ENCODE results near the gene TEKT4.
"Not testable (repeated sequence)": the region's sequence is repeated elsewhere in the genome, so short reads cannot be mapped to it uniquely, and the experiment has no call there.

GRCh38 chr2:94839224-94839623 is 32.0 kb upstream of the TEKT4 start:
- TF ChIP-seq, protein P1, sequence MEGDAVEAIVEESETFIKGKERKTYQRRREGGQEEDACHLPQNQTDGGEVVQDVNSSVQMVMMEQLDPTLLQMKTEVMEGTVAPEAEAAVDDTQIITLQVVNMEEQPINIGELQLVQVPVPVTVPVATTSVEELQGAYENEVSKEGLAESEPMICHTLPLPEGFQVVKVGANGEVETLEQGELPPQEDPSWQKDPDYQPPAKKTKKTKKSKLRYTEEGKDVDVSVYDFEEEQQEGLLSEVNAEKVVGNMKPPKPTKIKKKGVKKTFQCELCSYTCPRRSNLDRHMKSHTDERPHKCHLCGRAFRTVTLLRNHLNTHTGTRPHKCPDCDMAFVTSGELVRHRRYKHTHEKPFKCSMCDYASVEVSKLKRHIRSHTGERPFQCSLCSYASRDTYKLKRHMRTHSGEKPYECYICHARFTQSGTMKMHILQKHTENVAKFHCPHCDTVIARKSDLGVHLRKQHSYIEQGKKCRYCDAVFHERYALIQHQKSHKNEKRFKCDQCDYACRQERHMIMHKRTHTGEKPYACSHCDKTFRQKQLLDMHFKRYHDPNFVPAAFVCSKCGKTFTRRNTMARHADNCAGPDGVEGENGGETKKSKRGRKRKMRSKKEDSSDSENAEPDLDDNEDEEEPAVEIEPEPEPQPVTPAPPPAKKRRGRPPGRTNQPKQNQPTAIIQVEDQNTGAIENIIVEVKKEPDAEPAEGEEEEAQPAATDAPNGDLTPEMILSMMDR (IDR thresholded peaks at IDR 0.05), result not testable (repeated sequence)
- not testable (repeated sequence) for TF ChIP-seq KDM1A (IDR thresholded peaks at IDR 0.05; ENCODE audit: low read depth); TP53 (CRISPR knock-in tag; IDR thresholded peaks at IDR 0.05); RAD21 (conservative IDR thresholded peaks at IDR 0.05 in 1 of 2, IDR thresholded peaks at IDR 0.05 in 1 of 2); ZSCAN20 (CRISPR knock-in tag; IDR thresholded peaks at IDR 0.05); RARB (CRISPR knock-in tag; IDR thresholded peaks at IDR 0.05); CEBPB (IDR thresholded peaks at IDR 0.05); CHD4 (IDR thresholded peaks at IDR 0.05; ENCODE audit: borderline replicate concordance)
- TF ChIP-seq, protein P2, sequence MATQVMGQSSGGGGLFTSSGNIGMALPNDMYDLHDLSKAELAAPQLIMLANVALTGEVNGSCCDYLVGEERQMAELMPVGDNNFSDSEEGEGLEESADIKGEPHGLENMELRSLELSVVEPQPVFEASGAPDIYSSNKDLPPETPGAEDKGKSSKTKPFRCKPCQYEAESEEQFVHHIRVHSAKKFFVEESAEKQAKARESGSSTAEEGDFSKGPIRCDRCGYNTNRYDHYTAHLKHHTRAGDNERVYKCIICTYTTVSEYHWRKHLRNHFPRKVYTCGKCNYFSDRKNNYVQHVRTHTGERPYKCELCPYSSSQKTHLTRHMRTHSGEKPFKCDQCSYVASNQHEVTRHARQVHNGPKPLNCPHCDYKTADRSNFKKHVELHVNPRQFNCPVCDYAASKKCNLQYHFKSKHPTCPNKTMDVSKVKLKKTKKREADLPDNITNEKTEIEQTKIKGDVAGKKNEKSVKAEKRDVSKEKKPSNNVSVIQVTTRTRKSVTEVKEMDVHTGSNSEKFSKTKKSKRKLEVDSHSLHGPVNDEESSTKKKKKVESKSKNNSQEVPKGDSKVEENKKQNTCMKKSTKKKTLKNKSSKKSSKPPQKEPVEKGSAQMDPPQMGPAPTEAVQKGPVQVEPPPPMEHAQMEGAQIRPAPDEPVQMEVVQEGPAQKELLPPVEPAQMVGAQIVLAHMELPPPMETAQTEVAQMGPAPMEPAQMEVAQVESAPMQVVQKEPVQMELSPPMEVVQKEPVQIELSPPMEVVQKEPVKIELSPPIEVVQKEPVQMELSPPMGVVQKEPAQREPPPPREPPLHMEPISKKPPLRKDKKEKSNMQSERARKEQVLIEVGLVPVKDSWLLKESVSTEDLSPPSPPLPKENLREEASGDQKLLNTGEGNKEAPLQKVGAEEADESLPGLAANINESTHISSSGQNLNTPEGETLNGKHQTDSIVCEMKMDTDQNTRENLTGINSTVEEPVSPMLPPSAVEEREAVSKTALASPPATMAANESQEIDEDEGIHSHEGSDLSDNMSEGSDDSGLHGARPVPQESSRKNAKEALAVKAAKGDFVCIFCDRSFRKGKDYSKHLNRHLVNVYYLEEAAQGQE (IDR thresholded peaks at IDR 0.05), result not testable (repeated sequence)
- TF ChIP-seq, protein P3, sequence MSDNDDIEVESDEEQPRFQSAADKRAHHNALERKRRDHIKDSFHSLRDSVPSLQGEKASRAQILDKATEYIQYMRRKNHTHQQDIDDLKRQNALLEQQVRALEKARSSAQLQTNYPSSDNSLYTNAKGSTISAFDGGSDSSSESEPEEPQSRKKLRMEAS (IDR thresholded peaks at IDR 0.05), result not testable (repeated sequence)
